B cell (primary cell): ENCODE measurements around the gene PCDH20. TPM values are rescaled to one million over a fixed set of nuclear protein-coding genes. Genes with fewer than 3 reads are reported as not detected.

ENCODE experiments used
- ATAC-seq: fragments of 200-7000 bp; cut with Tn5 transposase; one replicate; pipeline ENCODE4 v1.10.0; 2021; ENCODE audit warnings: low read depth, mild to moderate bottlenecking, moderate number of reproducible peaks, moderate library complexity
- CTCF ChIA-PET: fragments of 350-600 bp; sonication (Branson Sonifier 250); formaldehyde crosslinking; loops from one replicate; lab custom pipeline; 2021; ENCODE audit warnings: antibody characterized with exemption, inconsistent platforms; lab: Charles Lee
- POLR2A ChIA-PET: fragments of 350-600 bp; sonication (Branson Sonifier 250); formaldehyde crosslinking; loops from one replicate; lab custom pipeline; 2021; ENCODE audit warnings: antibody characterized with exemption; lab: Charles Lee
- DNase-seq: peaks from one replicate; pipeline ENCODE4 v3.0.0; 2013
- H2AFZ ChIP-seq: 2 replicates; pipeline ENCODE4 v1.6.1; 2012; ENCODE audit warnings: mild to moderate bottlenecking, low read depth, low read length; ENCODE audit not compliant: insufficient read depth, poor library complexity, severe bottlenecking
- H3K27ac ChIP-seq, 2 donors: 1 replicate in 1 of 2; 2 replicates in 1 of 2; pipeline ENCODE4 v1.5.1; 2012 to 2013; ENCODE audit warnings: low read length in 2 of 2, mild to moderate bottlenecking in 2 of 2, moderate library complexity in 1 of 2
- H3K27me3 ChIP-seq, 4 experiments: fragments of 200-600 bp in 1 of 4; sonication (generic) in 1 of 4; replicated peaks in 1 of 4; 1 replicate in 2 of 4; 2 replicates in 2 of 4; pipeline versions ENCODE4 v1.6.1 to v1.7.0; 2013 to 2016; ENCODE audit warnings: low read length in 3 of 4, mild to moderate bottlenecking in 2 of 4, mixed read lengths in 1 of 4, moderate library complexity in 1 of 4; ENCODE audit not compliant: insufficient read depth in 4 of 4, control insufficient read depth in 3 of 4; ENCODE audit errors: control extremely low read depth in 1 of 4
- H3K36me3 ChIP-seq, 2 experiments: replicated peaks in 1 of 2; 1 replicate in 1 of 2; 2 replicates in 1 of 2; pipeline versions ENCODE4 v1.6.1 to v1.7.1; 2013; ENCODE audit warnings: low read length in 1 of 2; ENCODE audit not compliant: insufficient read depth in 2 of 2, control insufficient read depth in 1 of 2; ENCODE audit errors: control extremely low read depth in 1 of 2, extremely low read depth in 1 of 2
- H3K4me1 ChIP-seq, 2 donors: fragments of 200-600 bp in 1 of 2; sonication (generic) in 1 of 2; 1 replicate in 1 of 2; 2 replicates in 1 of 2; pipeline versions ENCODE4 v1.5.1 to v1.6.1; 2013 to 2017; ENCODE audit warnings: low read length in 2 of 2; ENCODE audit not compliant: control insufficient read depth in 2 of 2, insufficient read depth in 2 of 2
- H3K4me2 ChIP-seq: replicated peaks from 2 replicates; pipeline ENCODE3; 2012; ENCODE audit warnings: mild to moderate bottlenecking, low read depth, low read length; ENCODE audit not compliant: poor library complexity, severe bottlenecking
- H3K4me3 ChIP-seq, 5 experiments: fragments of 200-600 bp in 1 of 5; sonication (generic) in 1 of 5; 1 replicate in 3 of 5; 2 replicates in 2 of 5; pipeline versions ENCODE4 v1.5.1 to v1.7.0; 2011 to 2016; ENCODE audit warnings: low read length in 4 of 5, mild to moderate bottlenecking in 4 of 5, low read depth in 2 of 5, control low read depth in 1 of 5, moderate library complexity in 1 of 5; ENCODE audit not compliant: insufficient read depth in 1 of 5; ENCODE audit errors: control extremely low read depth in 1 of 5, extremely low read depth in 1 of 5
- H3K79me2 ChIP-seq: fragments of 200-600 bp; sonication (generic); one replicate; pipeline ENCODE4 v1.6.0; 2016; ENCODE audit warnings: low read length; ENCODE audit not compliant: control insufficient read depth, insufficient read depth
- H3K9ac ChIP-seq: fragments of 200-600 bp; sonication (generic); 2 replicates; pipeline ENCODE4 v1.6.1; 2017; ENCODE audit warnings: mild to moderate bottlenecking, low read length, moderate library complexity
- H3K9me3 ChIP-seq, 3 donors: one replicate each; pipeline versions ENCODE4 v1.6.1 to v1.7.1; 2013; ENCODE audit warnings: low read length in 2 of 3; ENCODE audit not compliant: control insufficient read depth in 2 of 3, insufficient read depth in 1 of 3; ENCODE audit errors: control extremely low read depth in 1 of 3
- H4K20me1 ChIP-seq: 2 replicates; pipeline ENCODE4 v1.6.0; 2012; ENCODE audit warnings: mild to moderate bottlenecking, low read length; ENCODE audit not compliant: insufficient read depth, control insufficient read depth, poor library complexity, severe bottlenecking
- H3K27ac Mint-ChIP-seq: one replicate; pipeline ENCODE4 v1.8.0; 2021; ENCODE audit warnings: mixed read lengths
- H3K27me3 Mint-ChIP-seq: one replicate; pipeline ENCODE4 v1.8.0; 2021; ENCODE audit warnings: mixed read lengths
- H3K4me1 Mint-ChIP-seq: one replicate; pipeline ENCODE4 v1.8.0; 2021; ENCODE audit warnings: mixed read lengths
- H3K4me3 Mint-ChIP-seq: one replicate; pipeline ENCODE4 v1.8.0; 2021; ENCODE audit warnings: mixed read lengths
- H3K9me3 Mint-ChIP-seq: one replicate; pipeline ENCODE4 v1.8.0; 2022; ENCODE audit warnings: mixed read lengths; ENCODE audit not compliant: insufficient read depth
- CTCF ChIP-seq: fragments of 200-600 bp; IDR thresholded peaks from one replicate; pipeline ENCODE4 v1.8.0; 2022; ENCODE audit warnings: antibody characterized with exemption, mild to moderate bottlenecking
- EZH2 ChIP-seq: IDR thresholded peaks from 2 replicates; pipeline ENCODE4 v1.6.1; 2012; ENCODE audit warnings: borderline replicate concordance, low read depth, mild to moderate bottlenecking, moderate library complexity, low read length; ENCODE audit not compliant: insufficient read depth, poor library complexity, severe bottlenecking
- WGBS: methylation state at CpG from one replicate; pipeline ENCODE4 v1.1.5; 2013; ENCODE audit warnings: missing lambda C conversion rate; ENCODE audit not compliant: insufficient coverage; 5-methylcytosine and 5-hydroxymethylcytosine counted together
- intact Hi-C: fragments of 100-400 bp; cut with micrococcal nuclease; formaldehyde crosslinking; loops from one replicate; pipeline ENCODE4 v1.10.0; 2022
- polyA minus RNA-seq: library from RNA; depleted of rRNA, polyadenylated mRNA; stranded (reverse); fragments of >200 nt; gene quantifications from 2 replicates; pipeline ENCODE4 v1.2.3, GENCODE V29; 2012
- polyA plus RNA-seq: library from polyadenylated mRNA; depleted of rRNA; stranded (reverse); fragments of >200 nt; gene quantifications from 2 replicates; pipeline ENCODE4 v1.2.3, GENCODE V29; 2012
- total RNA-seq, 2 donors: library from RNA; stranded (reverse); fragments of 120-200 nt in 1 of 2; gene quantifications; 1 replicate in 1 of 2; 2 replicates in 1 of 2; pipeline versions ENCODE4 v1.2.3 to v1.2.4, GENCODE V29; 2013 to 2022

PCDH20 gene
- not detected in 2 replicates for total RNA-seq
- 0.05 TPM for total RNA-seq (2013)
- not detected in 2 replicates for polyA plus RNA-seq
- 0.07 TPM in 1 of 2 replicates, not detected in the other for polyA minus RNA-seq

- no peak within 1 kb of the TSS for H2AFZ ChIP-seq
- no peak within 1 kb of the TSS for H3K27ac ChIP-seq
- CTCF ChIA-PET, result no interaction called here
- POLR2A ChIA-PET, result no interaction called here
- no peaks in the 10 kb centered on the region for H3K9me3 Mint-ChIP-seq
- H3K4me3 ChIP-seq, result no peak within 1 kb of the TSS
- H3K4me2 ChIP-seq, result no peak within 1 kb of the TSS
- H3K4me1 ChIP-seq, result no peaks in the 10 kb centered on the region
- no peak within 1 kb of the TSS for H3K4me3 Mint-ChIP-seq
- no peak within 1 kb of the TSS for H3K27ac Mint-ChIP-seq
- 17% methylated on average over 1 of the region's 3 CpGs for WGBS
- H3K4me1 Mint-ChIP-seq, result no peaks in the 10 kb centered on the region
- peaks cover 0 to 18% (median 0%) of the 10 kb centered on the region in 3 donors for H3K9me3 ChIP-seq
- H4K20me1 ChIP-seq, result no peaks in the 10 kb centered on the region
- H3K9ac ChIP-seq, result no peak within 1 kb of the TSS
- H3K27me3 ChIP-seq, result peaks cover 0 to 31% (median 5%) of the 10 kb centered on the region in 4 experiments
- TF ChIP-seq CTCF, result no peak
- no peak for TF ChIP-seq EZH2
- H3K79me2 ChIP-seq, result no peaks in the 10 kb centered on the region
- intact Hi-C loops, result no loop called here
- no peaks in the 10 kb centered on the region for H3K36me3 ChIP-seq
- DNase-seq (no peak), ATAC-seq (no peak)
- H3K27me3 Mint-ChIP-seq, result peaks cover 32% of the 10 kb centered on the region
These were observed at the start of gene PCDH20 for GRCh38 chr13:61415749-61416148. Gene PCDH20 (minus strand): TSS chr13:61415849. CDS start chr13:61415158, 691 bp downstream.

GRCh38 chr13:61463024-61463423 lies 47.4 kb upstream of the PCDH20 start:
- DNase-seq (no peak), ATAC-seq (no peak)
- Mint-ChIP-seq H3K4me1 (no peaks in the 10 kb centered on the region), H3K4me3 (no peak overlapping the region), H3K27ac (no peak overlapping the region), H3K9me3 (peaks cover 5% of the 10 kb centered on the region), H3K27me3 (no peaks in the 10 kb centered on the region)
- TF ChIP-seq CTCF, result no peak
- TF ChIP-seq EZH2, result no peak
- Histone ChIP-seq H2AFZ (no peak overlapping the region), H3K36me3 (no peaks in the 10 kb centered on the region), H3K9ac (no peak overlapping the region), H4K20me1 (no peaks in the 10 kb centered on the region), H3K4me3 (no peak overlapping the region), H3K27me3 (no peaks in the 10 kb centered on the region), H3K9me3 (no peaks in the 10 kb centered on the region), H3K4me1 (no peaks in the 10 kb centered on the region), H3K4me2 (no peak overlapping the region), H3K27ac (no peak overlapping the region), H3K79me2 (no peaks in the 10 kb centered on the region)
- ChIA-PET POLR2A (no interaction called here), CTCF (no interaction called here)
- intact Hi-C loops, result no loop called here
- WGBS, result 87% methylated on average over 1 of the region's 1 CpG
